ACC112 (cell line): ENCODE data around the gene COPB2.
A peak's percentile ranks its signal among the peaks of the same experiment; 100 is the strongest.
"Not testable (repeated sequence)": the region's sequence is repeated elsewhere in the genome, so short reads cannot be mapped to it uniquely, and the experiment has no call there.

Experiments
- H2AFZ ChIP-seq: fragments of 200-600 bp; sonication (generic); one replicate; pipeline ENCODE4 v1.6.0; 2017; ENCODE audit warnings: antibody characterized with exemption, low read length; ENCODE audit not compliant: unreplicated experiment
- H3K27ac ChIP-seq: fragments of 200-600 bp; sonication (generic); 2 replicates; pipeline ENCODE4 v1.5.1; 2014; ENCODE audit warnings: low read depth, mild to moderate bottlenecking, antibody characterized with exemption, low read length, moderate library complexity
- H3K27me3 ChIP-seq: fragments of 200-600 bp; sonication (generic); 2 replicates; pipeline ENCODE4 v1.6.1; 2014; ENCODE audit warnings: mild to moderate bottlenecking, antibody characterized with exemption, low read length, moderate library complexity, mixed read lengths; ENCODE audit not compliant: insufficient read depth
- H3K36me3 ChIP-seq: fragments of 200-600 bp; sonication (generic); 2 replicates; pipeline ENCODE4 v1.6.1; 2016; ENCODE audit warnings: mild to moderate bottlenecking, antibody characterized with exemption, low read length, moderate library complexity, mixed read lengths; ENCODE audit not compliant: insufficient read depth
- H3K4me1 ChIP-seq: fragments of 200-600 bp; sonication (generic); one replicate; pipeline ENCODE4 v1.6.1; 2016; ENCODE audit warnings: low read length, mixed read lengths; ENCODE audit not compliant: insufficient read depth, unreplicated experiment, control insufficient read depth
- H3K4me3 ChIP-seq: fragments of 200-600 bp; sonication (generic); 2 replicates; pipeline ENCODE4 v1.5.1; 2014; ENCODE audit warnings: mild to moderate bottlenecking, low read depth, low read length
- H3K79me2 ChIP-seq: fragments of 200-600 bp; sonication (generic); one replicate; pipeline ENCODE4 v1.6.0; 2016; ENCODE audit warnings: low read length; ENCODE audit not compliant: control insufficient read depth, unreplicated experiment, insufficient read depth

COPB2 gene

GRCh38 chr3:139418144-139418543, 28.7 kb upstream of the COPB2 start:
- H3K79me2 ChIP-seq = no peaks in the 10 kb centered on the region
- no peak overlapping the region for H2AFZ ChIP-seq
- no peak overlapping the region for H3K4me3 ChIP-seq

GRCh38 chr3:139416275-139416674, 26.8 kb upstream of the COPB2 start:
- no peaks in the 10 kb centered on the region for H3K36me3 ChIP-seq
- peaks cover 3% of the 10 kb centered on the region; the same call in 1 of the 2 replicates for H3K27me3 ChIP-seq
- no peaks in the 10 kb centered on the region for H3K4me1 ChIP-seq
- no peak overlapping the region for H3K4me3 ChIP-seq
- no peak overlapping the region for H3K27ac ChIP-seq
- H2AFZ ChIP-seq = no peak overlapping the region
- H3K79me2 ChIP-seq = no peaks in the 10 kb centered on the region

More at GRCh38 chr3:139418144-139418543, 28.7 kb upstream of the COPB2 start:
- peaks cover 3% of the 10 kb centered on the region; the same call in 1 of the 2 replicates for H3K27me3 ChIP-seq
- no peak overlapping the region for H3K27ac ChIP-seq
- H3K4me1 ChIP-seq = no peaks in the 10 kb centered on the region
- H3K36me3 ChIP-seq = no peaks in the 10 kb centered on the region

GRCh38 chr3:139414608-139415224, 25.3 kb upstream of the COPB2 start:
- no peak overlapping the region for H3K4me3 ChIP-seq
- H3K27ac ChIP-seq = no peak overlapping the region
- no peak overlapping the region for H2AFZ ChIP-seq
- H3K79me2 ChIP-seq = no peaks in the 10 kb centered on the region
- peaks cover 3% of the 10 kb centered on the region; the same call in 1 of the 2 replicates for H3K27me3 ChIP-seq
- no peaks in the 10 kb centered on the region for H3K4me1 ChIP-seq
- H3K36me3 ChIP-seq = no peaks in the 10 kb centered on the region

- H3K27me3 ChIP-seq, H3K4me3 ChIP-seq, H3K27ac ChIP-seq, H3K4me1 ChIP-seq, H3K36me3 ChIP-seq, H3K79me2 ChIP-seq, H2AFZ ChIP-seq: not testable (repeated sequence)
Measured at GRCh38 chr3:139412891-139413290, 23.4 kb upstream of the COPB2 start.

- not testable (repeated sequence) for H3K27me3 ChIP-seq, H3K27ac ChIP-seq, H3K4me1 ChIP-seq, H3K36me3 ChIP-seq, H3K79me2 ChIP-seq, H3K4me3 ChIP-seq, H2AFZ ChIP-seq
Measured at GRCh38 chr3:139401155-139401554, 11.7 kb upstream of the COPB2 start.

GRCh38 chr3:139396707-139397106, 7.3 kb upstream of the COPB2 start:
- Histone ChIP-seq H3K27me3 (0 out of 2 replicates have a peak, but pooled peaks cover 4% of the 10 kb centered on the region), H2AFZ (no peak overlapping the region), H3K4me1 (no peaks in the 10 kb centered on the region), H3K27ac (no peak overlapping the region), H3K36me3 (no peaks in the 10 kb centered on the region), H3K79me2 (no peaks in the 10 kb centered on the region), H3K4me3 (no peak overlapping the region)

GRCh38 chr3:139394116-139394515, 4.7 kb upstream of the COPB2 start:
- no peak overlapping the region for H3K27ac ChIP-seq
- no peak overlapping the region for H3K4me3 ChIP-seq
- H3K4me1 ChIP-seq = peaks cover 10% of the 10 kb centered on the region
- no peaks in the 10 kb centered on the region for H3K36me3 ChIP-seq
- H3K79me2 ChIP-seq = peaks cover 14% of the 10 kb centered on the region
- H2AFZ ChIP-seq = no peak overlapping the region
- 0 out of 2 replicates have a peak, but pooled peaks cover 4% of the 10 kb centered on the region for H3K27me3 ChIP-seq

- no peaks in the 10 kb centered on the region for H3K27me3 ChIP-seq
- H2AFZ ChIP-seq = peak overlapping the region; percentile 72
- peak overlapping the region; percentile 99 for H3K4me3 ChIP-seq
- H3K4me1 ChIP-seq = peaks cover 36% of the 10 kb centered on the region
- peak overlapping the region; percentile 76 for H3K27ac ChIP-seq
- peaks cover 7% of the 10 kb centered on the region for H3K36me3 ChIP-seq
- H3K79me2 ChIP-seq = peaks cover 65% of the 10 kb centered on the region
Measured at GRCh38 chr3:139388821-139389551, 461 bp downstream of the COPB2 start.

- Histone ChIP-seq H3K4me1 (peaks cover 39% of the 10 kb centered on the region), H2AFZ (no peak overlapping the region), H3K27ac (no peak overlapping the region), H3K4me3 (peak overlapping the region; percentile 99), H3K36me3 (peaks cover 14% of the 10 kb centered on the region), H3K27me3 (no peaks in the 10 kb centered on the region), H3K79me2 (peaks cover 74% of the 10 kb centered on the region)
Measured at GRCh38 chr3:139388077-139388476, 1.4 kb downstream of the COPB2 start.

GRCh38 chr3:139382291-139382690, 7.2 kb downstream of the COPB2 start:
- H3K27me3 ChIP-seq, H2AFZ ChIP-seq, H3K4me3 ChIP-seq, H3K27ac ChIP-seq: not testable (repeated sequence)
- Histone ChIP-seq H3K4me1 (peaks cover 21% of the 10 kb centered on the region), H3K79me2 (peaks cover 89% of the 10 kb centered on the region), H3K36me3 (peaks cover 59% of the 10 kb centered on the region)

GRCh38 chr3:139380575-139380974, 8.9 kb downstream of the COPB2 start:
- no peaks in the 10 kb centered on the region for H3K27me3 ChIP-seq
- H3K79me2 ChIP-seq = peaks cover 76% of the 10 kb centered on the region
- H2AFZ ChIP-seq = no peak overlapping the region
- peaks cover 62% of the 10 kb centered on the region for H3K36me3 ChIP-seq
- H3K27ac ChIP-seq = no peak overlapping the region
- H3K4me3 ChIP-seq = no peak overlapping the region
- H3K4me1 ChIP-seq = peaks cover 8% of the 10 kb centered on the region
